GM12865 (cell line): ENCODE measurements around the gene TBC1D22A.

Experiments used
- DNase-seq: peaks from one replicate; pipeline ENCODE4 v3.0.0; 2010; ENCODE audit warnings: low read depth
- H3K4me3 ChIP-seq: 2 replicates; pipeline ENCODE4 v1.5.1; 2011; ENCODE audit warnings: mild to moderate bottlenecking, low read depth, low read length, control low read depth
- CTCF ChIP-seq: IDR thresholded peaks from 2 replicates; pipeline ENCODE4 v1.5.1; 2011; ENCODE audit warnings: low read length, control low read depth, low read depth, inconsistent platforms; ENCODE audit not compliant: insufficient read depth; ENCODE audit errors: missing control alignments

Gene TBC1D22A

DNA sequence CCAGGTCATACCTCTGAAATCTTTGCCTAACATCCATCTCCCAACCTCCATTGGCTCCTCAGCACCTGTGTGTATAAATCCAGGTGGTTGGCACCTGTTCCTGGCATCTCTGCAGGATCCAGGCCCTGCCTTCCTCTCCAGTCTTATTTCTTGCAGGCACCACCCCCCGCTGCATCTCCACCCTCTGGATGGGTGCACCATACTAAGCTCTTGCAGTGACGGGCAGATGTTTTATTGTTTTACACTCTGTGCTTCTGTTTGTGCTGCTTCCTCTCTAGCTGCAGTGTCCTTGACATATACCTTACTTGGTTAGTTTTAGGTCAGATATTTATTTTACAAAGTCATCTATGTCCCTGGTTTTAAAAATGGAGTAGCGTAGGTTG, 102.6 kb downstream of the TBC1D22A start:
- DNase-seq, result no peak
- no peak for TF ChIP-seq CTCF
- no peak overlapping the region for H3K4me3 ChIP-seq

- TF ChIP-seq CTCF, result no peak
Measured at GRCh38 chr22:46865642-46866041, 103.2 kb downstream of the TBC1D22A start.

GRCh38 chr22:46866591-46866990, 104.1 kb downstream of the TBC1D22A start:
- DNase-seq, result no peak
- no peak overlapping the region for H3K4me3 ChIP-seq
- TF ChIP-seq CTCF, result no peak

More at GRCh38 chr22:46865642-46866041, 103.2 kb downstream of the TBC1D22A start:
- no peak overlapping the region for H3K4me3 ChIP-seq
- DNase-seq, result no peak

GRCh38 chr22:46867106-46867505, 104.7 kb downstream of the TBC1D22A start:
- DNase-seq, result no peak
- no peak overlapping the region for H3K4me3 ChIP-seq
- no peak for TF ChIP-seq CTCF

DNA sequence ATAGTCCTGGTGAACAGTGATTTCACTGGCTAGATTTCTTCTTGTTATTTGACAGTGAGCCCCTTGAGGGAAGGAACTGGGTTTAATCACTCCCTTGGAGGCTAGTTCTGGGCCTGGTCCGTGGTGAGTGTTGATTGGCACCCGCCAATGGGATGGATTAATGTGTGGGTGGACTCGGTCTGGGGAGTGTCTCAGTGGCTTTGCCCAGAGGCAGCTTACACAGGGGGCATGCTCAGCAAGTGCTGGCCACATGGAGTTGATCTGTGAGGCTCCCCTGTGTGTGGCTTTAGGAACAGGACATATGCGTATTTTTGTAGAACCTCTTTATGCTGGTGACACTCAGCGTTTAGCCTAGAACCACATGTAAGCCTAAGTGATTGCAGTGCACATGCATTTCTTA, 106.9 kb downstream of the TBC1D22A start:
- no peak overlapping the region for H3K4me3 ChIP-seq
- no peak for TF ChIP-seq CTCF
- no peak for DNase-seq

- H3K4me3 ChIP-seq, result no peak overlapping the region
- TF ChIP-seq CTCF, result no peak
- no peak for DNase-seq
Measured at GRCh38 chr22:46869831-46870441, 107.5 kb downstream of the TBC1D22A start.

GRCh38 chr22:46871826-46872225, 109.4 kb downstream of the TBC1D22A start:
- DNase-seq, result no peak
- no peak for TF ChIP-seq CTCF
- H3K4me3 ChIP-seq, result no peak overlapping the region
